Retinal pigment epithelial cell (primary cell): ENCODE measurements around the gene PMEPA1.

Experiments
- DNase-seq: peaks from one replicate; pipeline ENCODE4 v3.0.0-alpha.2; 2010; ENCODE audit warnings: low read depth
- H3K4me3 ChIP-seq: 2 replicates; pipeline ENCODE4 v1.5.1; 2011; ENCODE audit warnings: mild to moderate bottlenecking, low read length, control low read depth, moderate library complexity
- TF ChIP-seq, protein P1 (sequence below): conservative IDR thresholded peaks from 2 replicates; pipeline ENCODE4 v1.5.1; 2011; ENCODE audit warnings: low read depth, low read length, control low read depth, inconsistent platforms

Gene PMEPA1

DNA sequence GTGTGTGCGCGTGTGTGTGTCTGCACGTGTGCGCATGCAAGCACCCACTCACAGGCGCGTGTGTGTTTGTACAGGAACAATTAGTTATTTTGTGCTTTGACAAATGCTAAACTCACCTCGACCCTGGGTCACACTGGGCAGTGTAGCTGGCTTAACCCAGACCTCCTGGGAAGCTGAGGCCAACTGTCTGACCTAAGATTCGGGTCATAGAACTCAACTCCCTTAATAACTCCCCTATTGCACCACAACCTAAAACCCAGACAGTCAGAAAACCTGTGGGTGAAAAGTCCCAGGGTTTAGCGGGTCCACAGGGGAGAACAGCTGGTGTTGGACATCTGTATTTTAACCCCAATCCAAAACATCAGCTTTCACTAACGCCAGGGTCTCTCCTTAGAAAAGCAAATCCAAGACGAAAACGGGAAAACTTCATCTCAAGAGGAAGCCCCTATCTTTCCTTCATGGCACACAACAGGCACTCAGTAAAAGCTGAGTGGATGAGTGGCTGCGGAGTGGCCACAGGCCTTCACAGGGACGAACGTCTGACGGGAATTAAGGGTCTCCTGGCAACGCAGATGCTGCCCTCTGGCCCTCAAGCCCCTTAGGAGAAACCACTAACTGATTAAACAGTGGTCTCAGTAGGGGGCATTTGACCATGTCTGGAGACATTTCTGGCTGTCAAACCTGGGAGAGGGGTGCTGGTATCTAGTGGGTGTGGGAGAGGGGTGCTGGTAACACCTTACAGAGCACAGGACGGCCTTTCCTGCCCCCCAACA lies 4.5 kb downstream of the PMEPA1 start:
- no peak overlapping the region for H3K4me3 ChIP-seq
- TF ChIP-seq, protein P1, sequence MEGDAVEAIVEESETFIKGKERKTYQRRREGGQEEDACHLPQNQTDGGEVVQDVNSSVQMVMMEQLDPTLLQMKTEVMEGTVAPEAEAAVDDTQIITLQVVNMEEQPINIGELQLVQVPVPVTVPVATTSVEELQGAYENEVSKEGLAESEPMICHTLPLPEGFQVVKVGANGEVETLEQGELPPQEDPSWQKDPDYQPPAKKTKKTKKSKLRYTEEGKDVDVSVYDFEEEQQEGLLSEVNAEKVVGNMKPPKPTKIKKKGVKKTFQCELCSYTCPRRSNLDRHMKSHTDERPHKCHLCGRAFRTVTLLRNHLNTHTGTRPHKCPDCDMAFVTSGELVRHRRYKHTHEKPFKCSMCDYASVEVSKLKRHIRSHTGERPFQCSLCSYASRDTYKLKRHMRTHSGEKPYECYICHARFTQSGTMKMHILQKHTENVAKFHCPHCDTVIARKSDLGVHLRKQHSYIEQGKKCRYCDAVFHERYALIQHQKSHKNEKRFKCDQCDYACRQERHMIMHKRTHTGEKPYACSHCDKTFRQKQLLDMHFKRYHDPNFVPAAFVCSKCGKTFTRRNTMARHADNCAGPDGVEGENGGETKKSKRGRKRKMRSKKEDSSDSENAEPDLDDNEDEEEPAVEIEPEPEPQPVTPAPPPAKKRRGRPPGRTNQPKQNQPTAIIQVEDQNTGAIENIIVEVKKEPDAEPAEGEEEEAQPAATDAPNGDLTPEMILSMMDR: no peak
- no peak for DNase-seq

DNA sequence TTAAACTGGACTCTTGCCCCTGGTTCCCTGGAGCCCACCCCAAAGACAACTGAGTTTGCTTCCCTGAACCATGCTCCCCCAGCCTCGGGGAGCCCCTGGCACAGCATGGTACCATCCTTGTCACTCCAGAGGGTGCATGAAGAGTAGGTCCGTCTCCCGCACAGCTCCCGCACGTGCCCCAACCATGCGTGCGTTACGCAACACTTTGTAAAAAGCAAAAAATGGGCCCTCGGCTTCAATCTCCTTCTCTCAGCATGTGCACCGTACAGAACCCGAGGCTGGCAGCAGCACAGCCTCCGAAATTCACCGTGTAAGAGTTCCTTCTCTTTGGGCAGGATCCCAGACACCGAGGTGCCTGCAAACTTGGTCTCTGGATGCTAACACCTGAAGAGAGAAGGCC lies 5.6 kb downstream of the PMEPA1 start:
- no peak for DNase-seq
- TF ChIP-seq, protein P1: no peak
- no peak overlapping the region for H3K4me3 ChIP-seq

DNA sequence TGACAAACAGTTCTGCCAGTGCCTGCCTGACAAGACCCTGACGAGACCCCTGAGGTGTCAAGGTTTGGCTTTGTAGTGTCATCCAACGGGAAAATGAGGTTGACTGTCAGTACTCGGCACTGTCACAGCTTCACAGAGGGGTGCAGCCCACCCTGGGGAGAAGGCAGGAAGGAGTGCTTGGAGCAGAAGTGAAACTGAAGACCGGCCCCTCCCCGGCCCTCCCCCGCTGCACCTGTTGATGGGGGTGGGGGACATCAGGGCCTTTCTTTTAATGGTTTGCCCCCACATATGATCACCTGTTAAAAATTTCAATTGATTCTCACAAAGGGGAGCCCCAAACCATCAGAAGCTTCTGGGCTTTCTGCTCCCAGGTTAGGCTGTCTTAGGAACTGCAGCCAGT lies 6.8 kb downstream of the PMEPA1 start:
- no peak overlapping the region for H3K4me3 ChIP-seq
- TF ChIP-seq, protein P1: no peak
- DNase-seq: no peak

DNA sequence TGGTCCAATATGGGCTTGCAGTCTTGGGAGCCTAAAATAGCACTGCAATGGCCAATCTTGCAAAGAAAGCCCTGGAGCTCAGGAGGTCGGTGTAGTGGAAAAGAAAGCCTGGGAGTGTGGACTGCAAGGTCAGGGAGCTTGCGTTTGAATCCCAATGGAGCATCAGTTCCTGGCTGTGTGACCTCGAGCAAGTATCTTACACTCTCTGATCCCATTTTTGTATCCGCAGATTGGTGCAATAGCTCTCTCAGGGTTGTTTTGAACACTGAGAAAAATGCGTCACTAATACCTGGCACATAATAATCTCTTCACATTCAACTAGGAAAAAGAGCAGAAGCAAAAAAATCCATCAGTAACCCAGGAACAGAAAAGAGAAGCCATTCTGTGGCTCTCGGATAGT lies 7.3 kb downstream of the PMEPA1 start:
- no peak for DNase-seq
- H3K4me3 ChIP-seq: no peak overlapping the region
- TF ChIP-seq, protein P1: no peak

DNA sequence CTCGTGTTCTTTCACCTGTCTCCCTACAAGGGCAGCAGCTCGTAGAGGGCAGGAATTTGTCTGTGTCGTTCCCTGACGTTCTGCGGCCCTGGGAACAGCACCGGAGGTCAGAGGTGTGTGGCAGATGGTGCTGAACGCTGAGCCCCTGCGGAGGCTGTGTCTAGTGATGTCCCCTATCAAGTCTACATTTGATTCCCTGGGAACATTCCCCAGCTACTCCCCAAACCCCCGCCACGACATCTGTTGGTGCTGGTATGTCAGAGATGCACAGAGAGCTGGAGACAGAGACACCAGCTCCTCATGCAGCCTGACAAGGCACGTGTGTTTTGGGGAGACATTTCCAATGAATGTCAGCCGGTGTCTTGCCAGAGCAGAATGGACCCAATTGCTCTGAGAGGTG lies 7.7 kb downstream of the PMEPA1 start:
- no peak for DNase-seq
- no peak overlapping the region for H3K4me3 ChIP-seq
- TF ChIP-seq, protein P1: no peak

DNA sequence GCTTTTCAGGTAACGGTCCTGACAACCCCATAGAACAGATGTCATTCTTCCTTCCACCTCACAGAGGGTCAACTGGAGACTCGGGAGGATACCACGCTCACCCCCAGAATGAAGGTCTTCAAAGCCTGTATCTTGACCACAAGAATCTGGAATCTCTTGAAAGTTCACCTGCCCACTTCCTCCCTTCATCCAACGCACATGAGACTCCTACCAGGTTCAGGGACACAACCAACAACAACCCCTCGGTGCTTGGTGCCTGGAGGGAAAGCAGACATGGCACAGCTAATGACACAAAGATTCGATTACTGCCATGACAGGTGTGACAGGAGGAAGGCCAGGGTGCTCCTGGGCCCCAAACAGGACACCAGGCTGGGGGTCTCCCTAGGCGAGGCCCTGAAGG lies 8.2 kb downstream of the PMEPA1 start:
- TF ChIP-seq, protein P1: no peak
- DNase-seq: no peak
- no peak overlapping the region for H3K4me3 ChIP-seq

DNA sequence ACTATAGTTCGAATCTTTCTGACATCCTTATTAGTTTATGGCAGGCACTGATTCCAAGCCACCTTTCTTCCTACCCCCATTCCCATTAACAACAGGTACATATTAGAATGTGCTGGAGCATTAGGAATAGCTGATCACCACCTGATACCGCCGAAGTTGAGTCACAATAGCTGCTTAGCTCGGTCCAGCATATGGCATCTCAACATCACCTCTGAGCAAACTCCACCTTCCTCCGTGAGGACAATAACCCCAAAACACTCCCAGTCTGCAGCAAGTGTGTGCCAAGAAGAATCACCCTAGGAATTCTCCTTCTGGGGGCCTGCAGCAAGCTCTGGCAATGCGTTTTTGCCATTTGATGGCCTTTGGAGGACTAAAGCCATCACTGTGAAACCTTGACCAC lies 8.7 kb downstream of the PMEPA1 start:
- DNase-seq: no peak
- no peak overlapping the region for H3K4me3 ChIP-seq
- TF ChIP-seq, protein P1: no peak
